ENCODE measurements around the gene SORBS2. TPM values are rescaled to one million over a fixed set of nuclear protein-coding genes. Genes with fewer than 3 reads are reported as not detected.
"Not testable (repeated sequence)": the region's sequence is repeated elsewhere in the genome, so short reads cannot be mapped to it uniquely, and the experiment has no call there.

SORBS2 gene
- total RNA-seq (2014; rRNA removed; shearing (Covaris generic); ENCODE audit: low replicate concordance) = not detected in 2 replicates

GRCh38 chr4:185811509-185812364 lies at the start of gene SORBS2:
Gene SORBS2, minus strand, starts transcription at chr4:185812194. Its CDS starts 121,623 bp downstream, at chr4:185690571.
- H3K27ac ChIP-seq (ENCODE audit: low read length) = no peak within 1 kb of the TSS
- H3K4me2 ChIP-seq (ENCODE audit: low read depth, low read length, poor library complexity, severe bottlenecking) = peak within 1 kb of the TSS; percentile 61
- no peak within 1 kb of the TSS for H3K9ac ChIP-seq (ENCODE audit: low read length)

GRCh38 chr4:185859111-185859510 lies 47.1 kb upstream of the SORBS2 start:
- no peak overlapping the region for H2AFZ ChIP-seq (ENCODE audit: low read length)
- no peak for DNase-seq
- no peaks in the 10 kb centered on the region for H3K9me3 ChIP-seq (ENCODE audit: low read length)
- H3K27ac ChIP-seq (ENCODE audit: low read length) = no peak overlapping the region
- H3K4me1 ChIP-seq (ENCODE audit: low read length) = no peaks in the 10 kb centered on the region
- H3K79me2 ChIP-seq (ENCODE audit: low read length) = no peaks in the 10 kb centered on the region
- no peak overlapping the region for H3K9ac ChIP-seq (ENCODE audit: low read length)
- H3K4me3 ChIP-seq (ENCODE audit: low read length) = no peak overlapping the region
- H3K4me2 ChIP-seq (ENCODE audit: low read depth, low read length, poor library complexity, severe bottlenecking) = no peak overlapping the region
- H3K9me2 ChIP-seq (replicated peaks; ENCODE audit: insufficient read depth, low read length) = no peaks in the 10 kb centered on the region
- no peaks in the 10 kb centered on the region for H4K20me1 ChIP-seq (ENCODE audit: insufficient read depth, low read depth, low read length)
- H3K27me3 ChIP-seq (ENCODE audit: low read length) = no peaks in the 10 kb centered on the region
- no peaks in the 10 kb centered on the region for H3K36me3 ChIP-seq (ENCODE audit: insufficient read depth, low read length)

More at GRCh38 chr4:185811509-185812364, at the start of gene SORBS2:
- H2AFZ ChIP-seq (ENCODE audit: low read length) = no peak within 1 kb of the TSS
- peak; percentile 58 for DNase-seq
- no peaks in the 10 kb centered on the region for H3K9me2 ChIP-seq (replicated peaks; ENCODE audit: insufficient read depth, low read length)
- no peaks in the 10 kb centered on the region for H3K36me3 ChIP-seq (ENCODE audit: insufficient read depth, low read length)
- H3K4me1 ChIP-seq (ENCODE audit: low read length) = peaks cover 15% of the 10 kb centered on the region
- no peaks in the 10 kb centered on the region for H3K79me2 ChIP-seq (ENCODE audit: low read length)
- H3K4me3 ChIP-seq (ENCODE audit: low read length) = peak within 1 kb of the TSS; percentile 48
- H4K20me1 ChIP-seq (ENCODE audit: insufficient read depth, low read depth, low read length) = no peaks in the 10 kb centered on the region
- H3K9me3 ChIP-seq (ENCODE audit: low read length) = no peaks in the 10 kb centered on the region
- no peaks in the 10 kb centered on the region for H3K27me3 ChIP-seq (ENCODE audit: low read length)

- not testable (repeated sequence) for H4K20me1 ChIP-seq (ENCODE audit: insufficient read depth, low read depth, low read length); H3K9me2 ChIP-seq (replicated peaks; ENCODE audit: insufficient read depth, low read length); H3K27ac ChIP-seq (ENCODE audit: low read length); H3K4me1 ChIP-seq (ENCODE audit: low read length); H3K79me2 ChIP-seq (ENCODE audit: low read length); H2AFZ ChIP-seq (ENCODE audit: low read length); H3K36me3 ChIP-seq (ENCODE audit: insufficient read depth, low read length); H3K4me2 ChIP-seq (ENCODE audit: low read depth, low read length, poor library complexity, severe bottlenecking); H3K9me3 ChIP-seq (ENCODE audit: low read length); H3K4me3 ChIP-seq (ENCODE audit: low read length); H3K27me3 ChIP-seq (ENCODE audit: low read length); H3K9ac ChIP-seq (ENCODE audit: low read length); DNase-seq
Measured at GRCh38 chr4:185857561-185857960, 45.6 kb upstream of the SORBS2 start.

- no peak overlapping the region for H2AFZ ChIP-seq (ENCODE audit: low read length)
- no peaks in the 10 kb centered on the region for H3K79me2 ChIP-seq (ENCODE audit: low read length)
- no peaks in the 10 kb centered on the region for H4K20me1 ChIP-seq (ENCODE audit: insufficient read depth, low read depth, low read length)
- H3K27ac ChIP-seq (ENCODE audit: low read length) = no peak overlapping the region
- H3K4me1 ChIP-seq (ENCODE audit: low read length) = no peaks in the 10 kb centered on the region
- H3K27me3 ChIP-seq (ENCODE audit: low read length) = no peaks in the 10 kb centered on the region
- H3K4me2 ChIP-seq (ENCODE audit: low read depth, low read length, poor library complexity, severe bottlenecking) = no peak overlapping the region
- DNase-seq = no peak
- H3K9me2 ChIP-seq (replicated peaks; ENCODE audit: insufficient read depth, low read length) = no peaks in the 10 kb centered on the region
- H3K4me3 ChIP-seq (ENCODE audit: low read length) = no peak overlapping the region
- no peaks in the 10 kb centered on the region for H3K36me3 ChIP-seq (ENCODE audit: insufficient read depth, low read length)
- H3K9ac ChIP-seq (ENCODE audit: low read length) = no peak overlapping the region
- H3K9me3 ChIP-seq (ENCODE audit: low read length) = no peaks in the 10 kb centered on the region
Measured at GRCh38 chr4:185853841-185854240, 41.8 kb upstream of the SORBS2 start.

GRCh38 chr4:185852961-185853360 lies 41.0 kb upstream of the SORBS2 start:
- Histone ChIP-seq H3K9ac (ENCODE audit: low read length) (no peak overlapping the region), H3K36me3 (ENCODE audit: insufficient read depth, low read length) (no peaks in the 10 kb centered on the region), H2AFZ (ENCODE audit: low read length) (no peak overlapping the region), H3K4me2 (ENCODE audit: low read depth, low read length, poor library complexity, severe bottlenecking) (no peak overlapping the region), H3K9me2 (replicated peaks; ENCODE audit: insufficient read depth, low read length) (no peaks in the 10 kb centered on the region), H3K9me3 (ENCODE audit: low read length) (no peaks in the 10 kb centered on the region), H3K27ac (ENCODE audit: low read length) (no peak overlapping the region), H3K79me2 (ENCODE audit: low read length) (no peaks in the 10 kb centered on the region), H3K27me3 (ENCODE audit: low read length) (no peaks in the 10 kb centered on the region), H4K20me1 (ENCODE audit: insufficient read depth, low read depth, low read length) (no peaks in the 10 kb centered on the region), H3K4me1 (ENCODE audit: low read length) (no peaks in the 10 kb centered on the region), H3K4me3 (ENCODE audit: low read length) (no peak overlapping the region)
- DNase-seq = no peak

- Histone ChIP-seq H3K9ac (ENCODE audit: low read length) (no peak overlapping the region), H3K9me2 (replicated peaks; ENCODE audit: insufficient read depth, low read length) (no peaks in the 10 kb centered on the region), H3K4me1 (ENCODE audit: low read length) (no peaks in the 10 kb centered on the region), H3K36me3 (ENCODE audit: insufficient read depth, low read length) (no peaks in the 10 kb centered on the region), H3K27ac (ENCODE audit: low read length) (no peak overlapping the region), H3K4me3 (ENCODE audit: low read length) (no peak overlapping the region), H3K27me3 (ENCODE audit: low read length) (no peaks in the 10 kb centered on the region), H3K9me3 (ENCODE audit: low read length) (no peaks in the 10 kb centered on the region), H3K4me2 (ENCODE audit: low read depth, low read length, poor library complexity, severe bottlenecking) (no peak overlapping the region), H3K79me2 (ENCODE audit: low read length) (no peaks in the 10 kb centered on the region), H2AFZ (ENCODE audit: low read length) (no peak overlapping the region), H4K20me1 (ENCODE audit: insufficient read depth, low read depth, low read length) (no peaks in the 10 kb centered on the region)
- DNase-seq = no peak
Measured at GRCh38 chr4:185849664-185850550, 37.9 kb upstream of the SORBS2 start.

- no peak for DNase-seq
- Histone ChIP-seq H3K36me3 (ENCODE audit: insufficient read depth, low read length) (no peaks in the 10 kb centered on the region), H3K4me1 (ENCODE audit: low read length) (no peaks in the 10 kb centered on the region), H3K9me3 (ENCODE audit: low read length) (no peaks in the 10 kb centered on the region), H3K4me3 (ENCODE audit: low read length) (no peak overlapping the region), H3K9ac (ENCODE audit: low read length) (no peak overlapping the region), H3K9me2 (replicated peaks; ENCODE audit: insufficient read depth, low read length) (no peaks in the 10 kb centered on the region), H3K27me3 (ENCODE audit: low read length) (no peaks in the 10 kb centered on the region), H3K27ac (ENCODE audit: low read length) (no peak overlapping the region), H2AFZ (ENCODE audit: low read length) (no peak overlapping the region), H4K20me1 (ENCODE audit: insufficient read depth, low read depth, low read length) (no peaks in the 10 kb centered on the region), H3K4me2 (ENCODE audit: low read depth, low read length, poor library complexity, severe bottlenecking) (no peak overlapping the region), H3K79me2 (ENCODE audit: low read length) (no peaks in the 10 kb centered on the region)
Measured at GRCh38 chr4:185847352-185848097, 35.5 kb upstream of the SORBS2 start.
